Midbrain (tissue), 1 donor: ENCODE data around the gene SMIM45.

ENCODE experiments used
- DNase-seq: peaks from one replicate; lab custom pipeline; 2025; lab: John Stamatoyannopoulos, UW

SMIM45 gene

DNA sequence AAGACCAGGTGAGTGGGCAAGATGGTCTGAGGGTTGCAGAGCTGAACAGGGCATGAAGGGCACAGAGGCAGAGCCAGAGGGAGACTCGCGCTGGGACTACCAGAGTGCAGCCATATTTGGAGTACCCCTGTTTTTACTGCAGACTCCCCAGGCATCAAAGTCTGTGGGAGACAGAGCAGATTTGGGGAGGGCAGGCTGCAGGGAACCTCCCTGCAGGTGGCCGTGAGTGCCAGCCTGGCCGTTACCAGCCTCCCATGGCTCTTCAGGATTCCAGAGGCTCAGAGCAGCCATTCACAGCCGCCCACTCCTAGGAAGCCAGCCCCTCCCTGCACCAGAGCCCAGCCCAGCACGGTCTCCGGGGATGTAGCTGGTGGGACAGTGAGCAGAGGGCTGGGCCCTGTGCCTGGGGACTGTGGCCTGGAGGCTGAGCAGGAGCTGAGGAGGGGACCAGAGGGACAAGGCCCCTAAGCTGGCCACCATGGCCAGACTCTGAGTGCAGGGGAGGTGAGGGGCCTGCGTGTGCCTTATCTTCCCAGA, 17.2 kb downstream of the SMIM45 start, which contains the start of gene SEPTIN3:
SEPTIN3 (plus strand) TSS at position 334 of the 537 bp plus-strand sequence. CDS start 2,050 bp downstream, outside the sequence.
- no peak for DNase-seq

DNA sequence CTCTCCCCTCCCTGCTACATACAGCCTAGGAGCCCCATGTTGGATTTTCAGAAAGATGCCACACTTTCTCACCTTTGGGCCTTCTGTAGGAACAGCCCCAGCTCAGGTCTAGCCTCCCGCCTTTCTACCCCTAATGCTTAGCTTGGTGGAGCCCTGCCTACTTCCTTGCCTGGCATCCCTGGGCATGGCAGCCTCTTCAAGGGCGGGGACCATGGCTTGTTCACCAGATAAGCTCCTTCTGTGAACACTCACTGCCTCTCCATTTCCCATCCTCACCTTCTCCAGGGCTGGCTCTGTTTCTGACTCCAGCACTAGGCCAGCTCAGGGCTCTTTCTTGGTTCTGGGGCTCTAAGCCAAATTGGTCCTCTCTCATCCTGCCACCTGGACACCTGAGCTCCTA, 18.7 kb downstream of the SMIM45 start:
- no peak for DNase-seq

- no peak for DNase-seq
Observed at GRCh38 chr22:41971431-41971830, 19.5 kb downstream of the SMIM45 start.

DNA sequence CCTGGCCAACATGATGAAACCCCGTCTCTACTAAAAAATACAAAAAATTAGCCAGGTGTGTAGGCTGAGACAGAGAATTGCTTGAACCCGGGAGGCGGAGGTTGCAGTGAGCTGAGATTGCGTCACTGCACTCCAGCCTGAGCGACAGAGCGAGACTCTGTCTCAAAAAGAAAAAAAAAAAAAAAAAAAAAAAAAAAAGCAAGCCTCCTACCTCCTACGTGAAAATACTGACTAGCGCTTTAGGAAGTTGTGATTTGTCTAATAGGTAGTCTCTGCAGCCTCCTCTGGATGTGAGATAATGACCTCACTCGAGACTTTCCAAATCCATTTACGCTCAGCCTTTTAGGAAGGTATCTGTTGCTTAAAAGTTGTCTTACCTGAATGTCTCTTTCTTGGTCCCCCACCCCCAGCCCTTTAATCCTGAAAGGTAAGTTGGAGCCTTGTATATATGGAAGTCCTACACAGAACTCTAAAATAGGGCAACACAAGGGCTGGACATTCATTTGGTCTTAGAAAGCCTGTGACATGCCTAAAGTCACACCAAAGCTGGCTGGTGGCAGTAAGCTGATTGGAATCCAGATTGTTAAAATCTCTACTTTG, 22.8 kb downstream of the SMIM45 start:
- DNase-seq, result no peak

- DNase-seq, result no peak
Observed at GRCh38 chr22:41975299-41976069, 23.5 kb downstream of the SMIM45 start.

DNA sequence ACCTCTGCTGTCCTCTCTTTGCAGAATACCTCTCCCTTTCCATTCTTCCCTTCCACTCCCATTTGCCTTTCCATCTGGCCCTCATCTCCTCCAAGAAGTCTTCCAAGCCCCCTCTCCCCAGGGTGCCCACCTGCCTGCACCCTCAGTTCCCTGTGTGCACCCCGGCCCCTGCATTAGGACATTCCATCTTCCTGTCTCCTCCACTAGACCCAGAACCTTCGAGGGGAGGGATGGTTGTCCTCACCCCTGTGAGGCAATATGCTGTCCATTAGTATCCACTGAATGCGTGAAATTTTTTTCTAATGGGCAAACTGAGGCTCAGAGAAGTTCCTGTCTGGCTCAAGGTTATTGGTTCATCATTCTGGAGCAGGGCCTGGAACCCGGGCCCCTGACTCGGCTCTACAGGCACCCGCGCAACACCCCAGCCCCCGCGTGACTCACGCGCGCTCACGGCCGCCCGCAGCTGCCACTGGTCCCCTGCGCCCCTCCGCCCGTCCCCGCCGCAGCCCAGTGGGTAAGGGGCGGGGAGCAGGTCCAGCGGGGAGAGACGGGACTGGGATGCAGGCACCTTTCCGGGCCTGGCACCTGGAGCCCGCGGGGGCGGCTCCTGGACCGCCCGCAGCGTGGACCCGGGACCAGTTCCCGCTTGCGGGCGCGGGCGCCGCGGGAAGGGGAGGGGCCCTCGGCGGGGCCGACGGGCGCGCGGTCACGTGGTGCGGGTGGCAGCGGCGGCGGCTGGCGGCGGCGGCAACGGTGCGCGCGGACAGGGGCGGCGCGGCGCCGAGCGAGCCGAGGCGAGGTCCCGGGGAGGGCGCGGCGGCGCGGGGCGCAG, 24.3 kb downstream of the SMIM45 start:
- peak; percentile 44 for DNase-seq

GRCh38 chr22:41976961-41977566, 25.1 kb downstream of the SMIM45 start:
- DNase-seq, result no peak

DNA sequence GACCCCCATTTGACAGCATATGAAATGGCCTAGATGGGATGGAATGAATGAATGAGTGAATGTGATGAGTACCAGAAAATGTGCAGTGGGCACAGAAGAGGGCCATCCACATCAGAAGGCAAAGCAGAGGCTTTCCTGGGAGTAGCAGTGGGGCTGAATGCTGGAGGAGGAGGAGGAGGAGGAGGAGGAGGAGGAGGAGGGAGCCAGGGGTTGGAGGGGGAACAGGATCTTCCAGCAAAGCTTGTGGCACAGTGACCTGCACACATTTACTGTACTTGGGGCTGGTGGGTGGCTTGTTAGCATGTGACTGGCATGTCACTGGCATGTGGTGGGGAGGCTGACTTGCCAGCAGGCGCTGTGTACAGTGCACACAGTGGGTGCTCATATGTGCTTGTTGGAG, 26.8 kb downstream of the SMIM45 start:
- DNase-seq, result no peak

DNA sequence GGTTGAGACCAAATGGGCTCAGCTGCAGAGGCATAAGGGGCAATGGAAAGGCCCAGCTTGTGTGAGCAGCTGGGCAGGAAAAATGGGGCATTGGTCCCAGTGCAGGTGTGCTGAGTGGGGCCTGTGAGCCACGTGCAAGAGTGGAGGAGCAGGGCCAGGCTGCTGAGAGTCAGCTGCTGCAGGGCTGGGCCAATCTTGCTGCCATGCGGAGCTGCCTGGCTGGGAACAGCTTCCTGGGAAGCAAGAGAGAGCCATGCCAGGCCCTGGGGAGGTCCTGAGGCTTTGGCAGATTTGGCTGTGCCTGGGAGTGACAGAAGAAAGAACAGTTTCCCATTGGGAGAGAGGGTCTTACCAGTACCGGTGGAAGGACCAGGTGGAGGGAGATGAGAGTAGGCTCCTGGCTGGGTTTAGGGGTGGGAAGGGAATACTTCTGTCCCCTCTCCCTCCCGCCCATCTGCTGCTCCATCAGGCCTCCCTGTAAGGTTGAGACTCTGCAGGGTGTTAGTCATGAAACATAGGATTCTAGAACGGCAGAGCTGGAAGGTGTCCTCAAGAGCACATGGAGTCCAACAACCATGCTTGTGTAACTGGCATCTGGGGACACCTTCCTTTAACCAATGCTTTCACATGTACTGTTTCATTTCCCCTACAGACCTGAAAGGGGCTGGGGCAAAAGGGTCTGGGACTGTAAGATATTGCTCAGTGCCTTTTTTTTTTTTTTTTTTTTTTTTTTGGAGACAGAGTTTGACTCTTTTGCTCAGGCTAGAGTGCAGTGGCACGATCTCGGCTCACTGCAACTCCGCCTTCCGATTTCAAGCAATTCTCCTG, 27.7 kb downstream of the SMIM45 start:
- no peak for DNase-seq

DNA sequence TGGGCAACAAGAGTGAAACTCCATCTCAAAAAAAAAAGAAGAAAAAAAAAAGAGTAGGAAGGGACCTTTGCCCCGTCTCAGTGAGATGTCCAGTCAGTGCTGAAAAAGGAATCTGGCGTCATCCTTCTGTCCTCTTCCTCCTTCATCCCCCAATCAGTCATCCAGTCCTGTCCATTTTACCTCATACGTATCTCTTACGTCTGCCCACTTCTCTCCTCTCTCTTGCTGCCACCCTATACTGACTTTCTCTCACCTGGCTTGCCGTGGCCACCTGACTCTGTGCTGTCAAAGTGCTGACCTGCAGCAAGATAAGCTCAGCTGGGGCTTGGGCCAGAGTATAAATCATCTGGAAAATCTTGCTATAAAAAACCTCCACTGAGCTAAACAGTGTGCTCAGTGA, 30.9 kb downstream of the SMIM45 start:
- no peak for DNase-seq

DNA sequence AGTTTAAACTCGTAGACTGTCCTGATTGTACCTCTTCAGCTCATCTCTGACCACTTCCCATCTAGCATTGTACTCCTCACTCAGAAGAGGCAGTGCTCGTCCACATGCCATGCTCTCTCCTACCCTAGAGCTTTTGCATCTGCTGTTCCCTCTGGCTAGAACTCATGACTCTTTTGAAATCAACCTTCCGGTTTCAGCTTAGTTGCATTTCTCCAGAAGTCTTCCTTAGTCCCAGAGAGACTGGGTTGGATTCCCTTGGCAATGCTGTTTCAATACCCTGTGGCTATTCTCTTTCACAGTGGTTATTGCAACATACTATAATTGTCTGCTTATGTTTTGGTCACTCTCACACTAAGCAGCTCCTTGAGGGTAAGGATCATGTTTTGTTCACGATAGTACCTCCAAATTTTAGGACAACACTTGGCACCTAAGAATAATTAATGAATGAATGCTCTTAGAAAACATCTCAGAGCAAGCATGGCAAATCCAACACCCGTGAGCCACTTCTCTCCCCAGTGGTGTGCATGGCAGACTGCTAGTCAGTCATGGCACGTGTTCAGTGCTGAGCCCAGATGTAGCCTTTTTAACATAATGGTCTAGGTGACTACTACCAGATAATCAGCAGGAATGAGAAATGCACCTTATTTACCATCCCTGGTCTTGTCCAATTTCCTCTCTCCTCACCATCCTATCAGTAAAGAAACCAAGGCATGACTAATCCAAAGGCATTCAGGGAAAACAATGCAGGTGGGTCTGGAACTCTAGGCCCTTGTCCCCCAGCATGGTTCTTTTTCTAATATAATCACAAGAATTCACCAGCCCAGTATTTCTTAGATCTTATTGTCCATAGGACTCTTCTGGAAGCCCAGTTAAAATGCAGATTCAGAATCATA, 31.8 kb downstream of the SMIM45 start:
- no peak for DNase-seq

DNA sequence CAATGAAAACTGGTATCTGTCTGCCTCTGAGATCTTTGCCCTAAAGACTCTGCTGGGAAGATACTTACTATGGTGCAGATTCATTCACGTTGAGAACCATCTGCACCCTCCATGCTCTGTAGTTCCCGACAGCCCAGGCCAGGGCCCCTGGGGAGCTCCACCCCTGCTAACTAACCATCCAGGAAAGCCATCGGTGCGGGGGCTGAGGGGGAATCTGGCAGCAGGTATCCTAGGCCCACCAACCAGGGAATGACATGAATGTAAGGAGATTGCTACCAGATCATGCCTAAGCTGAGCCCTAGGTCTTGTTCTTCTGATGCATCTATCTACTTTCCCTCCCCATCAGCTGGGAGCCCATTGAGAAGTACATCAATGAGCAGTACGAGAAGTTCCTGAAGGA, 35.3 kb downstream of the SMIM45 start:
- DNase-seq, result no peak

DNA sequence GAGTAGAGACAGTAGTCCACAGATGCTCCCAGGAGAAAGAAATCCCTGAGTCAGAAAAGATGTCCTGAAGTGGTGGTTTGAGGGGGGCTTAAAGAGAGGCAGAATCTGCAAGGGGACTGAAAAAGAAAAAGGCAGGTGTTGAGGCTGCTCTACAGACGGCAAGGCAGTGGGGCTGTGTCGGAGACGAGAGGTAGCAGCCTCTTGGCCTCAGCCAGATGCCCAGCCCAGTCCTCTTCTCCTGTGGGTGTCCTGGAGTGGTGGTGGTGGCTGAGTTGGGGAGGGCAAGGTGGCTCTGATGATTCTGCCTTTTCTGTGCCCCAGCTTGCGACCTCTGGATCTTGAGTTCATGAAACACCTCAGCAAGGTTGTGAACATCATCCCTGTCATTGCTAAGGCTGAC, 37.3 kb downstream of the SMIM45 start:
- DNase-seq, result no peak

DNA sequence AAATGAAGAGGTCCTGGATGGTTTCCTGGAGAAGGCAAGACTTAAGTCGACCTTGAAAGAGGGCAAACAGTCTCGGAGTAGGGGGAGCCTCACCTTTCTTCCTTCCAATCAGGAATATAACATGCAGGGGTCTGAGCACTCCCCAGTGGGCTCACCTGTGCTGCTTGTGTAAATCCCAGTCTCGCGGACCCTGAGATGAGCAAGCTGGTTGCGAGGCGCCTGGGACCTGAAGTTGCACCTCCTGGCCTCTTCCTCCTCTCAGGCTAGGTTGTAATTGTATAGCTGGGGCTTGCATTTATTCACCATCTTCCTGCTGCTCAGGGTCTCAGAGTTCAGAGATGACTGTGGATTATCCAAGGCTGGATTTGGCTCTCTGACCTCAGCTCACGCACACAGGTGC, 39.2 kb downstream of the SMIM45 start:
- no peak for DNase-seq

GRCh38 chr22:41992496-41992895, 40.5 kb downstream of the SMIM45 start:
- no peak for DNase-seq

DNA sequence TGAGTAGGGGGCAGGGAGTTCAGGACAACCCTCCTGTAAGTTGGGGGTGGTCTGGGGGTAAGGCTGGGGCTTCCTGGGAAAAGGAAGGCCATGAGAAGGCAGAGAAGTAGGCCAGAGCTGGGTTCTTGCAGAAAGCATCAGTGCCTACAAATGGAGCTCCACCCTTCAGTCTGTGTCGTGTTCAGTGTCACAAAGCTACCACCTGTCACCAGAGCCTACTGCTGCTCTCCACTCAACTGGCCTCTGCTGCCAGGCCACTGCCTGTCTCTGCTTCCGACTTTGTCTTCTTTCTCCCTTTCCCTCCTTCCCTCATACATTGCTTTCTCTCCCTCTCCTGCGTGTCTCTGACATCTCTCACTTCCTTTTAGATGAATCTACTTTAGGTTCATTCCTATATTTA, 43.3 kb downstream of the SMIM45 start:
- no peak for DNase-seq

GRCh38 chr22:41996826-41997225, 44.9 kb downstream of the SMIM45 start:
- no peak for DNase-seq

- peak; percentile 87 for DNase-seq
Observed at GRCh38 chr22:41998361-41999261, 46.7 kb downstream of the SMIM45 start, which contains the start of gene WBP2NL. Gene WBP2NL, plus strand, starts transcription at chr22:41998788. Its CDS starts 31 bp downstream, at chr22:41998819.

GRCh38 chr22:42000466-42000865, 48.5 kb downstream of the SMIM45 start:
- DNase-seq, result no peak
